ENCODE results near the gene MTX3. TPM values are rescaled to one million over a fixed set of nuclear protein-coding genes. Genes with fewer than 3 reads are reported as not detected.

The MTX3 gene
- total and polyA plus RNA-seq, 4 donors = 4.2 to 22.6 (median 9.1) TPM

GRCh38 chr5:79983618-79984017 lies 7.4 kb downstream of the MTX3 start:
- TF ChIP-seq CTCF (IDR thresholded peaks at IDR 0.05; ENCODE audit: control extremely low read depth, extremely low read depth) = no peak
- DNase-seq = no peak
- H3K27ac ChIP-seq (ENCODE audit: low read depth in 1 of 2, low read length in 1 of 2) = no peak overlapping the region
- H3K4me3 ChIP-seq = no peak overlapping the region
- no peaks in the 10 kb centered on the region for H3K27me3 ChIP-seq (ENCODE audit: control insufficient read depth in 3 of 3, insufficient read depth in 3 of 3, low read length in 2 of 3)
- H3K9ac ChIP-seq (ENCODE audit: insufficient read depth in 1 of 2, low read length in 2 of 2) = no peak overlapping the region
- no peak for ATAC-seq (ENCODE audit: insufficient read depth, low FRiP score)
- 92% methylated on average over 7 of the region's 7 CpGs for WGBS, 2 donors
- no peaks in the 10 kb centered on the region for H3K9me3 ChIP-seq (ENCODE audit: control insufficient read depth in 4 of 4, insufficient read depth in 3 of 4, low read length in 3 of 4)
- no peaks in the 10 kb centered on the region for H3K4me1 ChIP-seq (ENCODE audit: control insufficient read depth in 5 of 5, insufficient read depth in 5 of 5, low read length in 5 of 5)
- H3K36me3 ChIP-seq (ENCODE audit: control insufficient read depth in 4 of 4, insufficient read depth in 4 of 4, low read length in 4 of 4) = peaks cover 4 to 27% (median 19%) of the 10 kb centered on the region in 4 donors

GRCh38 chr5:79982136-79982535 lies 8.9 kb downstream of the MTX3 start:
- 83 to 85% methylated on average over 1 of the region's 1 CpG for WGBS, 2 donors
- no peaks in the 10 kb centered on the region for H3K27me3 ChIP-seq (ENCODE audit: control insufficient read depth in 3 of 3, insufficient read depth in 3 of 3, low read length in 2 of 3)
- H3K27ac ChIP-seq (ENCODE audit: low read depth in 1 of 2, low read length in 1 of 2) = no peak overlapping the region
- H3K36me3 ChIP-seq (ENCODE audit: control insufficient read depth in 4 of 4, insufficient read depth in 4 of 4, low read length in 4 of 4) = peaks cover 4 to 29% (median 21%) of the 10 kb centered on the region in 4 donors
- H3K4me1 ChIP-seq (ENCODE audit: control insufficient read depth in 5 of 5, insufficient read depth in 5 of 5, low read length in 5 of 5) = no peaks in the 10 kb centered on the region
- no peak for ATAC-seq (ENCODE audit: insufficient read depth, low FRiP score)
- DNase-seq = no peak
- no peak overlapping the region for H3K4me3 ChIP-seq
- no peak for TF ChIP-seq CTCF (IDR thresholded peaks at IDR 0.05; ENCODE audit: control extremely low read depth, extremely low read depth)
- H3K9ac ChIP-seq (ENCODE audit: insufficient read depth in 1 of 2, low read length in 2 of 2) = no peak overlapping the region
- no peaks in the 10 kb centered on the region for H3K9me3 ChIP-seq (ENCODE audit: control insufficient read depth in 4 of 4, insufficient read depth in 3 of 4, low read length in 3 of 4)

- peaks cover 0 to 3% (median 0%) of the 10 kb centered on the region in 5 donors for H3K4me1 ChIP-seq (ENCODE audit: control insufficient read depth in 5 of 5, insufficient read depth in 5 of 5, low read length in 5 of 5)
- no peak for TF ChIP-seq CTCF (IDR thresholded peaks at IDR 0.05; ENCODE audit: control extremely low read depth, extremely low read depth)
- H3K9ac ChIP-seq (ENCODE audit: insufficient read depth in 1 of 2, low read length in 2 of 2) = no peak overlapping the region
- ATAC-seq (ENCODE audit: insufficient read depth, low FRiP score) (no peak), DNase-seq (peak in 2 of 3 donors; percentile 10 to 29)
- WGBS, 2 donors = 93 to 95% methylated on average over 7 of the region's 7 CpGs
- no peak overlapping the region for H3K27ac ChIP-seq (ENCODE audit: low read depth in 1 of 2, low read length in 1 of 2)
- no peaks in the 10 kb centered on the region for H3K9me3 ChIP-seq (ENCODE audit: control insufficient read depth in 4 of 4, insufficient read depth in 3 of 4, low read length in 3 of 4)
- no peaks in the 10 kb centered on the region for H3K27me3 ChIP-seq (ENCODE audit: control insufficient read depth in 3 of 3, insufficient read depth in 3 of 3, low read length in 2 of 3)
- no peak overlapping the region for H3K4me3 ChIP-seq
- peaks cover 1 to 16% (median 6%) of the 10 kb centered on the region in 4 donors for H3K36me3 ChIP-seq (ENCODE audit: control insufficient read depth in 4 of 4, insufficient read depth in 4 of 4, low read length in 4 of 4)
Measured at GRCh38 chr5:79976759-79977515, 14.1 kb downstream of the MTX3 start.

Data from lung (tissue), 12 donors.